HEK293 (cell line): ENCODE results near the gene WDR35.

Experiments
- ZFP41 ChIP-seq: fragments of 450-650 bp; formaldehyde crosslinking; IDR thresholded peaks from 2 replicates; pipeline ENCODE4 v1.5.1; 2016; ENCODE audit warnings: missing biosample characterization, missing genetic modification characterization, borderline replicate concordance
- ZNF114 ChIP-seq: fragments of 450-650 bp; formaldehyde crosslinking; IDR thresholded peaks from 2 replicates; pipeline ENCODE4 v1.5.0; 2017; ENCODE audit warnings: missing biosample characterization, missing genetic modification characterization
- ZNF274 ChIP-seq, 2 experiments: fragments of 200-500 bp in 1 of 2; fragments of 450-650 bp in 1 of 2; sonication (Bioruptor generic) in 1 of 2; formaldehyde crosslinking in 1 of 2; IDR thresholded peaks; 2 replicates each; pipeline versions ENCODE4 v1.5.1 to v1.6.1; 2014 to 2016; ENCODE audit warnings: borderline replicate concordance in 1 of 2, inconsistent platforms in 1 of 2, low read length in 1 of 2, missing biosample characterization in 1 of 2, missing genetic modification characterization in 1 of 2

GRCh38 chr2:19868701-19869580, 121.0 kb downstream of the WDR35 start:
- TF ChIP-seq ZNF274 (IDR thresholded peaks at IDR 0.05; ENCODE audit: low read length) (no peak), ZNF274 (tag by site-specific recombination; IDR thresholded peaks at IDR 0.05; ENCODE audit: borderline replicate concordance) (no peak), ZFP41 (tag by site-specific recombination) (no peak), ZNF114 (tag by site-specific recombination) (no peak)
